ENCODE data around the gene TUBB1.

Gene TUBB1

DNA sequence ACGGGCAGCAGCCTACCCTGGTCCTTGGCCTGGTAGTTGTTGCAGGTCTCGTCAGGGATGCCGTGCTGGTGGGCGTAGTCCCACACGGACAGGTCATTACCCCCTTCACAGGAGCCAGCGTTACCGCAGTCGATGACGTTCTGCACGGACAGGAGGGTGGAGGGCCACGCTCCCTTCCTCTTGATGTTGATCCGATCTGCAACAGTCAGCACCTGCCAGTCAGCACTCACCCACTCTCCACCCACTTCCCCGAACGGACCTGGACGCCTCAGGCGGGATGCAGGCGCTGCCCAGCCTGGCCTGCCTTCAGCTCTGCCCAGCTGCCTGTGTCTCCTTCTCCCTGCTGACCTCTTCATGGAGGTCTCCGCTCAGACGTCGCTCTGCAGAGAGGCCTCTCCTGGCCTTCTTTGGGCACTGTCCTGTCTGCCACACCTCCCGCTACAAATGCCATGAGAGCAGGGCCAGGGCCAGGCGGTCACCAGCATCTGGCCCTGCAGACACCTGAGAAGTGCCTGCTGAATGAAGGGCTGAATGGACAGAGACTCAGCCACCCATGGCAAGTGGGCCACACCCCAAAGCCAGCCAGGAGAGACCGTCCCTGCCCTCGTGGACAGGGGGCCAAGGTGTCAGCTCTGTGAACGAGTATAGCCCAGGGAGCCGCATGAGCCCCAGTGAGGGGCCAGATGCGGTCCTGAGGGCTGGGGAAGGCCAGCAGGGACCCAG lies 17.6 kb upstream of the TUBB1 start:
- H3K27me3 ChIP-seq (ENCODE audit: insufficient read depth, low read length, poor library complexity): no peaks in the 10 kb centered on the region
- no peak overlapping the region for H2BK5ac ChIP-seq (ENCODE audit: low read length)
- H2AK5ac ChIP-seq (ENCODE audit: low read length): no peak overlapping the region
- H3K56ac ChIP-seq (ENCODE audit: low read length): no peak overlapping the region
- H3K4me2 ChIP-seq (ENCODE audit: low read length): no peak overlapping the region
- H3K18ac ChIP-seq (ENCODE audit: low read length): no peak overlapping the region
- H2BK120ac ChIP-seq (ENCODE audit: low read depth, low read length): no peak overlapping the region
- no peak overlapping the region for H3K4me3 ChIP-seq (ENCODE audit: low read length)
- H2BK15ac ChIP-seq (replicated peaks; ENCODE audit: low read depth): no peak overlapping the region
- H3K27ac ChIP-seq (ENCODE audit: low read depth, low read length): no peak overlapping the region
- no peaks in the 10 kb centered on the region for H3K36me3 ChIP-seq (ENCODE audit: control insufficient read depth, insufficient read depth, low read length)
- WGBS (ENCODE audit: extremely low coverage, insufficient coverage, low lambda C conversion rate): no CpG with 5 or more reads among the region's 27 CpGs
- no peak overlapping the region for H3K9ac ChIP-seq (ENCODE audit: low read length)
- H3K79me2 ChIP-seq (ENCODE audit: control insufficient read depth, insufficient read depth, low read length): no peaks in the 10 kb centered on the region
- DNase-seq: no peak
- no peak overlapping the region for H4K5ac ChIP-seq (ENCODE audit: low read length)
- no peak overlapping the region for H4K8ac ChIP-seq (ENCODE audit: low read depth, low read length)
- H3K4me1 ChIP-seq (ENCODE audit: control insufficient read depth, low read depth, low read length): no peaks in the 10 kb centered on the region
- no peak overlapping the region for H3K4ac ChIP-seq (ENCODE audit: low read depth, low read length)
- H3K79me1 ChIP-seq (ENCODE audit: low read length): peaks cover 5% of the 10 kb centered on the region
- H3K23ac ChIP-seq (ENCODE audit: low read length): no peak overlapping the region

DNA sequence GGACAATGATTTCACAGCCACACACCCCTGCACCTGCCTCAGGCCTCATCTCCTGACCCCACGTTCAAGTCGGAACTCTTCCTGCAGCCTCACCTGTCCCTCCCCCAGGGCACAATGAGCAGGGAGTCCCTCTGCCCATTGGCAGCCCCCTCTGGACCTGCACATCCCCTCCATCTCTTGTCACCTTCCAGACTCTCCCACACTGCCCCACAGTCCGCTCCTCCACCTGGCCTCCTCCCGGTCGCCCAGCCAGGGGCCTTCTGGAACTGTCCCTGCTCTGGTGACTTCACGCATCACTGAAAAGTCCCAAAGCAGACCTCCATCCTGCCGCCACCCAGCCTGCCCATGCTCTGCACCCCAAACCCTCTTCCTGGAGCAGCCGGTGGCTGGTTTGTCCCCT lies 16.8 kb upstream of the TUBB1 start:
- no peak overlapping the region for H4K5ac ChIP-seq (ENCODE audit: low read length)

DNA sequence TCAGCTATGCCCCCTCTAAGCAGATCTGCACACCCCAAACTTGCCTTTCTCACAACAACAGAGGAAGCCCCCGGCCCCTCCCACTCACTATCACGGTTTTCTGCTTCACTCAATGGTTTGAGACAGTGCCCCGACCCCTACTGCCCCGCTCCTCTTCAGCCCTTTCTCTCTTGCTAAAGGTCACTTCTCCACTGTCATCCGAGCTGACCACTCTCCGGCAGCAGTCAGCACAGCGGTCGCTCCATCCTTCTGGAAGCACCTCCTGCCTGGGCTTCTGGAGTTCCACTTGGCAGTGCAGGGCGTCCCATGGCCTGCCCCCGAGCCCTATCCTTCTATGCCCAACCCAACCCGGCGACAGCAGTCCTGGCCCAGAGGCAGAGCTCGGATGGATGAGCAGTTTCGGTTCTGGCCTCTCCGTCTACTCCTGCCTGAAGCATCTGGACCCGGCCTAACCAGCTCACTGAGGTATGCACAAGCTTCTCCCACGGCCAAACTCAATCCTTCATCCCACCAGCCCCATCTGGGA lies 16.3 kb upstream of the TUBB1 start:
- H2BK5ac ChIP-seq (ENCODE audit: low read length): no peak overlapping the region
- no peak overlapping the region for H2AK5ac ChIP-seq (ENCODE audit: low read length)
- no peak overlapping the region for H4K8ac ChIP-seq (ENCODE audit: low read depth, low read length)
- H3K4ac ChIP-seq (ENCODE audit: low read depth, low read length): no peak overlapping the region
- H3K23ac ChIP-seq (ENCODE audit: low read length): no peak overlapping the region
- no peak overlapping the region for H3K4me3 ChIP-seq (ENCODE audit: low read length)
- H3K9ac ChIP-seq (ENCODE audit: low read length): no peak overlapping the region
- no CpG with 5 or more reads among the region's 17 CpGs for WGBS (ENCODE audit: extremely low coverage, insufficient coverage, low lambda C conversion rate)
- H3K56ac ChIP-seq (ENCODE audit: low read length): no peak overlapping the region
- H3K4me1 ChIP-seq (ENCODE audit: control insufficient read depth, low read depth, low read length): no peaks in the 10 kb centered on the region
- H3K18ac ChIP-seq (ENCODE audit: low read length): no peak overlapping the region
- no peaks in the 10 kb centered on the region for H3K79me2 ChIP-seq (ENCODE audit: control insufficient read depth, insufficient read depth, low read length)
- H3K36me3 ChIP-seq (ENCODE audit: control insufficient read depth, insufficient read depth, low read length): no peaks in the 10 kb centered on the region
- no peak overlapping the region for H2BK120ac ChIP-seq (ENCODE audit: low read depth, low read length)
- no peak for DNase-seq
- no peak overlapping the region for H3K4me2 ChIP-seq (ENCODE audit: low read length)
- H3K79me1 ChIP-seq (ENCODE audit: low read length): peaks cover 5% of the 10 kb centered on the region
- H4K5ac ChIP-seq (ENCODE audit: low read length): no peak overlapping the region
- no peak overlapping the region for H2BK15ac ChIP-seq (replicated peaks; ENCODE audit: low read depth)
- H3K27ac ChIP-seq (ENCODE audit: low read depth, low read length): no peak overlapping the region
- H3K27me3 ChIP-seq (ENCODE audit: insufficient read depth, low read length, poor library complexity): no peaks in the 10 kb centered on the region

More for the DNA sequence above, 16.8 kb upstream of the TUBB1 start:
- no peak overlapping the region for H2BK120ac ChIP-seq (ENCODE audit: low read depth, low read length)
- H3K27me3 ChIP-seq (ENCODE audit: insufficient read depth, low read length, poor library complexity): no peaks in the 10 kb centered on the region
- no peak overlapping the region for H2BK15ac ChIP-seq (replicated peaks; ENCODE audit: low read depth)
- H3K79me2 ChIP-seq (ENCODE audit: control insufficient read depth, insufficient read depth, low read length): no peaks in the 10 kb centered on the region
- H3K18ac ChIP-seq (ENCODE audit: low read length): no peak overlapping the region
- no peak overlapping the region for H3K27ac ChIP-seq (ENCODE audit: low read depth, low read length)
- H3K23ac ChIP-seq (ENCODE audit: low read length): no peak overlapping the region
- no peaks in the 10 kb centered on the region for H3K36me3 ChIP-seq (ENCODE audit: control insufficient read depth, insufficient read depth, low read length)
- no peak for DNase-seq
- H3K56ac ChIP-seq (ENCODE audit: low read length): no peak overlapping the region
- no peak overlapping the region for H3K4me2 ChIP-seq (ENCODE audit: low read length)
- no peak overlapping the region for H3K9ac ChIP-seq (ENCODE audit: low read length)
- no peaks in the 10 kb centered on the region for H3K4me1 ChIP-seq (ENCODE audit: control insufficient read depth, low read depth, low read length)
- no peak overlapping the region for H3K4ac ChIP-seq (ENCODE audit: low read depth, low read length)
- peaks cover 5% of the 10 kb centered on the region for H3K79me1 ChIP-seq (ENCODE audit: low read length)
- WGBS (ENCODE audit: extremely low coverage, insufficient coverage, low lambda C conversion rate): no CpG with 5 or more reads among the region's 8 CpGs
- H2BK5ac ChIP-seq (ENCODE audit: low read length): no peak overlapping the region
- H2AK5ac ChIP-seq (ENCODE audit: low read length): no peak overlapping the region
- H3K4me3 ChIP-seq (ENCODE audit: low read length): no peak overlapping the region
- no peak overlapping the region for H4K8ac ChIP-seq (ENCODE audit: low read depth, low read length)

DNA sequence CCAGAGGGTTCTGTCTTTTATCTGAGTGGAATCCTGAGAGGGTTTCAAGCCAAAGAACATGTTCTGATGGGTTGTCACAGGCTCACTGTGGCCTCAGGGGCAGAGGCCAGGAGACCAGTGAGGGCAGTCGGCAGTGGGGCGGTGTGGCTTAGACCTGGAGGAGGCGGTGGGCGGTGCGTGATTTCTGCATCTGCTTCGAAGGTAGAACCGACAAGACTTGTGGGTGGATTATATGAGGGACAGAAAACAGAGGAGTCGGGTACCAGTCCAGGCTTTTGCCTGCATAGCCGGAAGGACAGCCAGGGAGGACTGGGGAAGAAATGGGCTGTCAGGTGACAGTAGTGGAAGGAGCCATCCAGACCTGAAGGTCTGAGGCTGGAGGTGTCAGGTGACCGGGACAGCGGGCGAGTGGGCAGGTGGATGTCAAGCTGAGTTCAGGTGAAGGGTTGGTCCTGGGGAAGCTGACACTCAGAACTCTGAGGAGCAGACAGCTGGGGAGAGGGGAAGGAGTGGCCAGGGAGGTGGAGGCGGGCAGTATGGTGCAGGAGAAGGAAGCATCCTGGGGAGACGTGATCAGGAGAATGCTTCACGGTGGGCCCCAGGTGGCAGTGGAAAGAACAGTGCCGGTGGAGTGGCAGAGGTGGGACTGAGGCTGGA lies 15.3 kb upstream of the TUBB1 start:
- H3K27me3 ChIP-seq (ENCODE audit: insufficient read depth, low read length, poor library complexity): no peaks in the 10 kb centered on the region
- H3K4ac ChIP-seq (ENCODE audit: low read depth, low read length): no peak overlapping the region
- H4K5ac ChIP-seq (ENCODE audit: low read length): no peak overlapping the region
- H3K79me2 ChIP-seq (ENCODE audit: control insufficient read depth, insufficient read depth, low read length): no peaks in the 10 kb centered on the region
- no peak overlapping the region for H3K4me3 ChIP-seq (ENCODE audit: low read length)
- no peak overlapping the region for H2BK15ac ChIP-seq (replicated peaks; ENCODE audit: low read depth)
- no peaks in the 10 kb centered on the region for H3K4me1 ChIP-seq (ENCODE audit: control insufficient read depth, low read depth, low read length)
- H2BK5ac ChIP-seq (ENCODE audit: low read length): no peak overlapping the region
- no peak overlapping the region for H3K56ac ChIP-seq (ENCODE audit: low read length)
- no peak overlapping the region for H2BK120ac ChIP-seq (ENCODE audit: low read depth, low read length)
- no peak overlapping the region for H3K4me2 ChIP-seq (ENCODE audit: low read length)
- no peak overlapping the region for H4K8ac ChIP-seq (ENCODE audit: low read depth, low read length)
- H3K23ac ChIP-seq (ENCODE audit: low read length): no peak overlapping the region
- H3K79me1 ChIP-seq (ENCODE audit: low read length): peaks cover 5% of the 10 kb centered on the region
- H3K9ac ChIP-seq (ENCODE audit: low read length): no peak overlapping the region
- no peak overlapping the region for H3K27ac ChIP-seq (ENCODE audit: low read depth, low read length)
- no CpG with 5 or more reads among the region's 16 CpGs for WGBS (ENCODE audit: extremely low coverage, insufficient coverage, low lambda C conversion rate)
- H3K36me3 ChIP-seq (ENCODE audit: control insufficient read depth, insufficient read depth, low read length): no peaks in the 10 kb centered on the region
- H3K18ac ChIP-seq (ENCODE audit: low read length): no peak overlapping the region
- H2AK5ac ChIP-seq (ENCODE audit: low read length): no peak overlapping the region
- DNase-seq: no peak

DNA sequence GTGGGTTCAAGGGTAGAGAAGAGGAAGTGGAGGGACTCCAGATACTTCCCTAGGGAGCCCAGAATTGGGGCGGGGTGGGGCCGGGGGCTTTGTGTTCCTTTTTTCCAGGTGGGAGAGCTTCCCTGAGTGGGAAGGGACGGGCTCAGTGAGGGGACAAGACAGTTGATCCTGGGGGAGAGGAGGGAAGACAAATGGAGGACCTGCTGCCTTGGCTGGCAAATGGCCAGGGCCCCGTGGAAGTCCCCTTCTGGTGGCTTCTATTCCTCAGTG lies 14.8 kb upstream of the TUBB1 start:
- WGBS (ENCODE audit: extremely low coverage, insufficient coverage, low lambda C conversion rate): no CpG with 5 or more reads among the region's 4 CpGs
- no peak overlapping the region for H4K5ac ChIP-seq (ENCODE audit: low read length)

More for the DNA sequence above, 14.8 kb upstream of the TUBB1 start:
- no peaks in the 10 kb centered on the region for H3K4me1 ChIP-seq (ENCODE audit: control insufficient read depth, low read depth, low read length)
- H2BK5ac ChIP-seq (ENCODE audit: low read length): no peak overlapping the region
- H3K4me3 ChIP-seq (ENCODE audit: low read length): no peak overlapping the region
- H3K27me3 ChIP-seq (ENCODE audit: insufficient read depth, low read length, poor library complexity): no peaks in the 10 kb centered on the region
- no peak overlapping the region for H2AK5ac ChIP-seq (ENCODE audit: low read length)
- H3K27ac ChIP-seq (ENCODE audit: low read depth, low read length): no peak overlapping the region
- H3K18ac ChIP-seq (ENCODE audit: low read length): no peak overlapping the region
- no peaks in the 10 kb centered on the region for H3K36me3 ChIP-seq (ENCODE audit: control insufficient read depth, insufficient read depth, low read length)
- H2BK120ac ChIP-seq (ENCODE audit: low read depth, low read length): no peak overlapping the region
- H3K4ac ChIP-seq (ENCODE audit: low read depth, low read length): no peak overlapping the region
- H4K8ac ChIP-seq (ENCODE audit: low read depth, low read length): no peak overlapping the region
- no peaks in the 10 kb centered on the region for H3K79me2 ChIP-seq (ENCODE audit: control insufficient read depth, insufficient read depth, low read length)
- DNase-seq: no peak
- H3K56ac ChIP-seq (ENCODE audit: low read length): no peak overlapping the region
- H3K4me2 ChIP-seq (ENCODE audit: low read length): no peak overlapping the region
- H2BK15ac ChIP-seq (replicated peaks; ENCODE audit: low read depth): no peak overlapping the region
- no peak overlapping the region for H3K23ac ChIP-seq (ENCODE audit: low read length)
- no peak overlapping the region for H3K9ac ChIP-seq (ENCODE audit: low read length)
- H3K79me1 ChIP-seq (ENCODE audit: low read length): peaks cover 5% of the 10 kb centered on the region
